Measurements from ENCODE around the gene RASD1.

The RASD1 gene

DNA sequence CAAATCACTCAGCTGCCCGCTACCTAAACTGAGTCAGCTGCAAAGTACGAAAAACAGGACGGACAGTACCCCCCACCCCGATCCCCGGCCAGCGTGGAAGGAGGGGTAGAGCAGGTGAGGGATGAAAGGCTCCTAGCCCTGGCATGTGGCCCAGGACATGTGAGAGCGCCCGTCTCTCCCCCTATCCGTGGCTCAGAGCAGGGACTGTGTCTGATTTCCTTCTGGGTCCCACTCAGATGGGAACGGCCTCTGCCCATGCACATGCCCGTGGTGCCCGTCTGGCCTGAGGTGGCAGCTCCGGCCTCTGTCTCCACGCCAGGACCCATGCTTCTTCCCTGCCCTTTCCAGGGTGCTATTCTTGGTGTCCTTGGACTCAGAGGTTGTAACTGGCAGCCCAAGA lies 30.2 kb upstream of the RASD1 start:
- no peak for DNase-seq

DNA sequence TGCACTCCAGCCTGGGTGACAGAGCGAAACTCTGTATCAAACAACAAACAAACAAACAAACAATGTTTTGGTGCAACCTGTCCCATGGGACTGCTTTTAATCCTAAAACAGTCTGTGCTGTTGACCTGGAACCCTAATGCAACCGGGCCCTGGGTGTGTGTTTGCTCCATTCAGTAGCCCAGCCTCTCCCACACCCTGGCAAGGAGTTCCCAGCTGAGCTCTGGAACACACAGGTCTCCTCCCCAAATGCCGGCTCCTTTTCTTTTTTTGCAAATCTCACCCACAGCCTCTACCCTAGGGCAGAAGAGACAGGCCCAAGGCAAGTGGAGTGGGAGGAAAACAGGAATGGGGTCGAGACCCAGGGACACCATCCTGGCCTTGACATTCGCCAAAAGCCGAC lies 29.8 kb upstream of the RASD1 start:
- no peak for DNase-seq

DNA sequence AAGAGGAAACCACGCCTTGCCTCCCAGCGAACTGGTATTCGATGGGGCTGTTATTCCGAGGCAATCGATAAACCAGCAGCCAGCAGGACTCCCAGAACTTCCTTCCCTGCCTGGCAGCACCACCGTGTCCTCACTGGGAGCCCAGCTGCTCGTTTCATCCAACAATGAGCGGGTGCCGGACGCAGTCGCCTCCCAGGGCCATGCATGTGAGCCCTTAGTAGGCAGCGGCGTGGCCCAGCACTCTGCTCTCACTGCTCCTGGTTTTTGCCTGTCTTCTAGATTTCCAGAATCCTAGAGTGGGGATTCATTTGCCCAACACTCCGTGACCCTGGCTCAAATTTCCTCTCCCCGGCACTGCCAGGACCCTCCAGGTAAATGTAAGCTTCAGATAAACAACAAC lies 29.1 kb upstream of the RASD1 start:
- no peak for DNase-seq

DNA sequence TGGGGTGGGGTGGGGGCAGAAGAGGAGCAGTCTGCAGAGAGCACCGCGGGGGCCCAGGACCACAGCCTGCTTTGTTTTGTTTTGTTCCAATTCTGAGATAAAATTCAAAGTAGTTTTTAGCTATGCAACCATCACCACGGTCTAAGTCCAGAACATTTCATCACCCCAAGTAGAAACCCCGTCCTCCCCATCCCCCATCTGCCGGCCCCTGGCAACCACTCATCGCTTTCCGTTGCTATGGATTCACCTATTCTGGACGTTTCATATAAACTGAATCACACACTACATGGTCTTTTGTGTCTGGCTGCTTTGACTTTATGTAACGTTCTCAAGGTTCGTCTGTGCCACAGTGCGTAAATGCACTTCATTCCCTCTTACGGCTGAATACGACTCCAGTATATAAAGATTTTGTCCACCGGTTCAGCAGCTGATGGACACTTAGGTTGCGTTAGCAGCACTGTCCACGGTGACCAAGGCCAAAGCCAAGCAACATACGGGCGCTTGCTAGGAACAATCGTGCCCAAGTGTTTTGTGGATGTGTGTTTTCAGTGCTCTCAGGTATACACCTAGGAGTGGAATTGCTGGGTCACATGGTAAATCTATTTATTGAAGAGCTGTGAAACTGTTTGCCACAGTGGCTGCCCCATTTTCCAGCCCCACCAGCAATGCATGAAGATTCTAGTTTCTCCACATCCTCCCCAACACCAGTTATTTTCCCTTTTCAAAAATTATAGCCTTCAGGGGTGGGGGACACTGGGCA lies 27.7 kb upstream of the RASD1 start:
- DNase-seq = no peak

DNA sequence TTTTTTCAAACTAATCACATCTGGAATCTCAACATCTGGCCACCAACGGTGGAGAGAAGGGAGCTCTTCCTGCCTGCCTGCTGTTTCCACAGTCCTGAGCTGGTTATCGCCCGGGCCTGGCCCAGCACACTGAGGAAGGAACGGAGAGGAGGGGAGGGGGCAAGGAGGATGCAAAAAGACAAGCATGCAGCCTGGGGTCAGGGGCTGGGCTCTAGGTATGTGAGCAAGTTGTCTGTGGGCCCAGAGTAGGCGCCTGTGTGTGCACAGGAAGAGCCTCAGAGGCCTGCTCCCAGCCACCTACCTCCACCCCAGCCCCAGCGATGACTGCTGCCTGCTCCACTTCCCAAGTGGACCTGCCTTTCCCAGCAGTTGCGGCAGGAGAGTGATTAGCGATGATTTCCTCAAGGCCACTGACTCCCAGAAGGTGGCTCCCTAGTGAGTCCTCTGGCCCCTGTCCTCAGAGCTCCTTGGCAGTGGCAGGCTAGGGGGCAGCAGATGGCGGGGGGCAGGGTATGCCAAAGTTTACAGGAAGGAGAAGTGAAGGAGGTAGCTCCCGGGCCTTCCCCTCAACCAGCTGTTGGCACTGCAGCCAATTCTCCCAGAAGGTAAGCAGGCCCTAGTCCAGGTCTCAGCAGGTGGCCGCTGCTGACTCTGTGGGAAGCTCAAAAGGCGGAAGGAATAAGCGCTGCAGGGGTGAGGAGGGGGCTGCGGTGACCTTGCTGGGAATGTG lies 27.0 kb upstream of the RASD1 start:
- no peak for DNase-seq

DNA sequence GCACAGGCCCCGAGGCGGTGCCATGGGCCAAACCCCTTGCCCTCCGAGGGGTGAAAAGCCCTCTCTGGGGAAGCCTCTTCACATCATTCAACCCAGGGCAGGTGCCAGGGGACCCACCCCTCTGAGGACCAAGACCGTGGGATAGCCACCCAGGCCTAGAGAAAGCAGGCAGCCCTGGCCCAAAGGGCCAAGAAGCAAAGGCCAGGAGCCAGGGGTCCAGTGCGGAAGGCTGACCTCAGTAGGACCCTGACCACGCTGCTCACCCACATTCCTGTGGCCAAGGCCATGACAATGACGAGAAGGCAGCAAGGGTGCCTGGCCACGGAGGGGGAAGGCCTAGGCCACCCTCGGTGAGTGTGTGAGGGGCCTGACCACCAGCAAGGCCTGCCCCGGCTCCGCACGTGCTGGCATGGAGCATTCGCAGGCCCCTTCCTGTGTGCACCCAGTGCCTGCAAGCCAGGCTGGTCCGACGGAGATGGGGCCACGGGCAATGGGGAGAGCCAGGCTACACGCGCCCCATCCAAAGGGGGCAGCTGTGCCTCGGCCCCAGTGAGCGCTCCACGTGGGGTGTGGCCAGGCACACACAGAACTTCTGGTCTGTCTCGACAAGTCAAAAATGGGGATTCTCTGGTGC lies 24.5 kb upstream of the RASD1 start:
- no peak for DNase-seq

DNA sequence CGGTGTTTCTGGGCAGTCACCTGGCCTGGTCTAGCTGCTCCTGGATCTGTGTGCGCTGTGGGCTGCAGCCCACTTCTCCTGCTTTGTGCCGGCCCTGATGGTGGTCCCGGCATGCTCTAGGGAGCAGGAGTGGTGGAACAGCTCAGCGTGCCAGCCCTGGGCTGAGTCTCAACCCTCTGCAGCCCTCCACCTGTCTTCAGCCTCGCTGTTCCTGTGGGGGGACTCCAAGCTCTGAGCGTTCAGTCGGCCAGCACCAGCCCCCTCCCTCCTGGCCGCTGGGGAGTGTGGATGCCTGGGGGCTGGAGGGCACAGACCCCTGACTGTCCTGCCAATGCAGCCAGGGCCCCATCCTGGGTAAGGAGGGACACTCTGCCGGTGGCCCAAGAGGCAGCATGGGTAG lies 23.7 kb upstream of the RASD1 start:
- no peak for DNase-seq

DNA sequence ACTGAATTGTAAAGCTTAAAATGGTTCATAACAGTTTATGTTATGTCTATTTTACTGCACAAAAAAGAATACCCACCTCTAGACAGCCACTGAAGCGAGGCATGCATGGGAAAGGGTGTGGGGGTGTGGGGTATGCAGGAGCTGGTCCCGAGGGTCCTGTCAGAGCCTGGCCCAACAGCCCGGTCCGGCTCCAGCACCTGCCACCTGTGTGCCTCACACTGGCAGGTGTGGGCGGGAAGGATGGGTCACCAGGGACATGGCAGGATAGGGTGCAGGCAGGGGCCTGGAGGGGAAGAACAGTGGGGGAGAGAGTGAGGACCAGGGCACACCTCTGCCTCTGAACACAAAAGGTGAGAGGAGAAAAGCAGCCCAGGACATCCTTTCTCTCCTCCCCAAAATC lies 22.8 kb upstream of the RASD1 start:
- DNase-seq = no peak

DNA sequence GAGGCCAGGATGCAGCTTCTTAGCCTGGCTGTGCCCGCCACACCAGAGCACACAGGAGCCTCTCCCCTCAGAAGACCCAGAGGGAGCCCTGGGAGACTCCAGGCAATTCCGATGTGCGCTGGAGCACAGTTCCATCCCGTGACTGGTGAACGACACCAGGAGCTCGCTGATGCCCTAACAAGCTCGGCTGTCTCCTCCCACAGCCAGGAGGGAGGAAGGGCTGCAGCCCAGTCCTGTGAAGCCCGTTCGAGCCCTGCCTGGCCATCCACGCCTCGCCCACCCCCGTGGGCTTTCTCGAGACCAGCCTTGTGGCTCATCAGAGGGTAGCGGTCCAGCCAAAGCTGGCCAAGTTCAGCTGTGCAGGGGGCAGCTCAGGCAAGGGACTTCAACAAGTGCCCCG lies 21.8 kb upstream of the RASD1 start:
- no peak for DNase-seq

DNA sequence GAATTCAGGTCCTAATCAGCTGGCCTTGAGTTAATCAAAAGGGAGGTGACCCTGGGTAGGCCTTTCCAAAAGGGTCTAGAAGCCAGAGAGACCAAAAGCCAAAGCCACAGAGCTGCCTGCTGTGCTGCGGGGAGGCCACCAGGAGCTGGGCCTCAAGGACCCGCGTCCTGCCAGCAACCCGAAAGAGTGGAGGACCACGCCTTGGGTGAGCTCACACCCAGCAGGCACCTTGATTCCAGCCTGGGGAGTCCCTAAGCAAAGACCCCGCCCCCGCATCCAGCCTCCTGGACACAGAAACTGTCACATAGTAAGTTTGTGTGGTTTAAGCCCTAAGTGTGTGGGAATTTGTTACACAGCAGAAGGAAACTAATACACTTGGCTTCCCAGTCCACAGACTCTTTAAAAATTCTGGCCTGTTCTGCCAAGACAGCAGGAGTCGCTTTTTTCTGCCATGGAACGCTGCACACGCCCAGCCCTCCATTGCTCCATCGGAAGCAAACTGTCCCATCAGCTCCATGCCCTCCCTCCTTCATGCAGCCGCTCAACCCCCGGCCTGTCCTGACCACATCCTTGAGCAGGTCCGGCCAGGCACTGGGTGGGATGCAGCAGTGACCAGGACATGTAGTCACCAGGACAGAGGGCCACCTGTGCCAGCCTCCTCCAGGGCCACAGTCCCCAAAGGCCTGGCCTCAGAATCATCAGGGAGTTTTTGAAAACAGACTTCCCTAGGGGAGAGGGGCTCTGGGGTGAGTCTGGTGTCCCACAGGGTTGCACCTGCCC lies 20.9 kb upstream of the RASD1 start:
- no peak for DNase-seq

DNA sequence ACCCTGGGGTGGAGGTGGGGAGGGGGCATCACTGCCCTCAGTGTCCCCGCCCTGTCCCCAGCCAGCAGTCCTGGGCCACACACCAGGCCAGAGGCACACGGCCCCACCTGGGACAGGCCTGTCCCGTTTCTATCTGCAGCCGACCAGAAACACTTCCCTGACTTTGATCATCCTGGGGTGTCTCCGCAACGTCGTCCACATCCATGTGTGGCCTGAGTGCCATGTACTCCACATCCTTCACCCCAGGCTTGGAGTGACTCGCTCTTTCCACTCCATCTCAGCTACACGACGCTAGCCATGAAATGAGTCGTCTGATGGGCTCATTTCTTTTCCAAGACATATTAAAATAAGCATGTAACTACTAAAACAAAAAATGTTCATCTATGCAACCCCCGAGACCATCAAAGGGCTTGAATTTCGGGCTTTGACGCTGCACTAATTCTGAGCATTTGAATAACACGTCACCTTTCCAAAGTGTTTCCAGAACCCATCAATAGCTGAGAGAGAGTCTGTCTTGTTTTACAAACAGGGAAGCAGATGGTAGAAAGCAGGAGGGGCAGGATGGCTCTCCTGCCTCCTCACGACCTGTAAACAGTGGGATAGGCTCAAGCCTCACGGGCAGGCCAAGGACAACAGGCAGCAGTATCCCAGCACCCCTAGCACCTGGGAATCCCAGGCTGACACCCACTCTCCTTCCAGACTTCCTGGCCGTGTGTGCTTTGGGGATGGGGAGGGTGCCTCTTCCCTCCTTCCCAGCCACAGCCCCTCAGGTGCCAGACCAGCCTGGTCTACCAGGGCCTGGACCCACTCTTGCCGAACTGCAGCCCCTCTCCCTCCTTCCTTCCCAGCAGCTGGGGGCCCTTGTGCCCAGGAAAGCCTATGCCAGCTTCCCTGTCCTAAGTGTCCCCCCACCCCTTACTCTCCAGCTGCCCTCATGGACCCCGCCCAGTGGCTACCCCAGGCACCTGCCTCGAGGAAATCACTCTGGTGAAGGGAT lies 20.0 kb upstream of the RASD1 start:
- peak in 1 of 14 donors; percentile 21 for DNase-seq

DNA sequence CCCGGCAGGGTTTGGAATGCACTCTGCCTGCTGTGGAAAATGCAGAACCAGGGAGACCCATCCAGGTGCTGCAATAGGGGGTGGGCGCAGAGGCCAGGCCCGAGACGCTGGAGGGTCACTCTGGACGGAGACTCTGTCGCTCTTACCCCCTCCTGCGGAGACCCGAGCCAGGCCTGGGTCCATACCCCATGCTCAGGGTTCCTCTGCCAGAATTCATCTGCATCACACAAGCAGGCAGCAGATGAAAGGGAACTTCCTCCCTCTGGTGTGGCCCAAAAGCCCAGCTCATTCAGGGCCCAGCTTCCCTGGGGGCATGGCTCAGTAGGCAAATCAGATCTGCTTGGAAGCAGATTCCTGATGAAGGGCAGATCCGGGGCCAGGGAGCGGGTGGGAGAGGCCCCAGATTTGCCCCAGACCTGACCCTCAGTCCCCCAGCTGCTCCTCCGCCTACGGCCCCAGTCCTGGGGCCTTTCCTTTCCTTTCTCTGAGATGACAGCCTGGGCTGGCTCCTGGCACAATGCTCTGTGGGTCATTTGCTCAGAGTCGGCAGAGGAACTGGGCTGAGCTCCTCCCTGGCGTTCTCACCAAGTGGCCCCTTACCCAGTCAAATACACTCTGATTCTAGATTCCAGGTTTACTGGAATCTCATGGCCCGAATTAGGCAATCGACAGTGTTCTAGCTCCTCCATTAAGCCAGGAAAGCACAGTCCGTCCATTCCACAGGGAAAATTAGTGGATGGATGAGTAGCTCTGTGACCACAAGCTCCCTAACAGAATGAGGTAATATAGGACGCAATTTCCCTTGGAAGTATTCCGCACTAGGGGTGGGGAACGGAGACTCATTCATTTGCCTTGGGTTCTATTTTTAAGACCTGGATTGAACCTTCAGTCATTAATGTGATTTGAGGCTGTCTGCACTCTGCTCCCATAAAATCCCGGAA lies 19.1 kb upstream of the RASD1 start:
- peak in 1 of 14 donors; percentile 65 for DNase-seq

DNA sequence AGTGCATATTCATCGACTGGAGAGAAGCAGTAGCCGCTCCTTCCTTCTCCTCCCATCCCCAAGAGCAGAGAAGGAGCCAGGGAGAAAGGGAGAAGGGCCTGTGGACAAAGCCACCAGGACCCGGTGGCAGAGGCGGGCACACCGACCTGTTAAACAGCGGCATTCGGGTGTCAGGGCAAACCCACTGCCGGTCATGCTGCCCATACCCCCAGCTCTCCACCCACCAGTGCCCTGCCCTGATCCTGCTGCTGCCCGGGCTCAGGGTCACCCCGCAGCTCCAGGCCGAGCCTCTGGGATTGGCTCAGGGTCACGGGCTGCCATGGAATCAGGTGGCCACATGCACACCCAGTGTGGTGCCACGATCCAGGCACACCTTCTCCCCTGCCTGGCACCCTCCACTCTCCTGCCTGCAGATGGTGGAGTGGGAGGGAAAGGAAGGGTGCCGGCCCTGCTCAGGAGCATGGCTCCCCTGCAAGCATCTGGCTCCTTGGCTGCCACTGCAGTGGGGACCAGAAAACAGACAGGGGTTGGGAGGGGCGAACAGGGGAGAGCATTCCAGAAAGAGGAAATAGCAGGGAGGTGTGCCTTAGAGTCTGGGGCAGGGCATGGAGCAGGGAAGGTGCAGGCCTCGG lies 18.3 kb upstream of the RASD1 start:
- no peak for DNase-seq

DNA sequence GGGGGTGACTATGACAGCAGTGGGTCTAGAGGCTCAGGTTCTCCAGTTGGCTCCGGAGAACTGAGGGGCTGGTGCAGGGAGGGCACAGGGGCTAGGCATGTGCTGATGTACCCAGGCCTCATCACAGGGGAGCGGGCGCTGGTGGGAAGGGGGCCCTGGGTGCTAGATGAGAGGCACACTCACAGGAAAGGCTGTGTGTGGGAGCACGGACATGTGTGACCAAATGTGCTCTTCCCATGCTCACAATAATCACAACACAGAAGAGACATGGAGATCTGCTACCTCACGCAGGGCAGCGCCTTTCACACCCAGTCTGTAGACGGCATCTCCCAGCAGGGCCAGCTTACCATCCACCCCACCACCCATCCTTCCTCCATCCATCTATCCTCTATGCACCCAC lies 17.4 kb upstream of the RASD1 start:
- DNase-seq = no peak

DNA sequence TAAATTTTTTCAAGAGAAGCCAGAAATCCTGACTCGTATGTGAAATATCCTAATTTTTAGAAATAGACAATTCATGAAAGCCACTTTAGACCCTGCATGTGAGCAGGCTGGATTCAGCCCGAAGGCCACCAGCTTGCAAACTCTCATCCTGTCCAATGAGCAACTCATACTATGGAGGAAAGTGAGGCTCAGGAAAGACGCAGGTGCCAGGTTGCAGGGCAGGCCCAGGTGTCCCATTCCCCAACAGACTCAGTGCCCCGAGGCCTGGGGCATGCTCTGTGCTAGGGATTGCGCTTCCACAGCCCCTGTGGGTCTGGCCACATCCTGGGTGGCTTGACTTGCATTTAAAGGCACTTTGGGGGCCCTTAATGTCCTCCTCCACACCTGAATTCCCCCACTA lies 16.7 kb upstream of the RASD1 start:
- no peak for DNase-seq

DNA sequence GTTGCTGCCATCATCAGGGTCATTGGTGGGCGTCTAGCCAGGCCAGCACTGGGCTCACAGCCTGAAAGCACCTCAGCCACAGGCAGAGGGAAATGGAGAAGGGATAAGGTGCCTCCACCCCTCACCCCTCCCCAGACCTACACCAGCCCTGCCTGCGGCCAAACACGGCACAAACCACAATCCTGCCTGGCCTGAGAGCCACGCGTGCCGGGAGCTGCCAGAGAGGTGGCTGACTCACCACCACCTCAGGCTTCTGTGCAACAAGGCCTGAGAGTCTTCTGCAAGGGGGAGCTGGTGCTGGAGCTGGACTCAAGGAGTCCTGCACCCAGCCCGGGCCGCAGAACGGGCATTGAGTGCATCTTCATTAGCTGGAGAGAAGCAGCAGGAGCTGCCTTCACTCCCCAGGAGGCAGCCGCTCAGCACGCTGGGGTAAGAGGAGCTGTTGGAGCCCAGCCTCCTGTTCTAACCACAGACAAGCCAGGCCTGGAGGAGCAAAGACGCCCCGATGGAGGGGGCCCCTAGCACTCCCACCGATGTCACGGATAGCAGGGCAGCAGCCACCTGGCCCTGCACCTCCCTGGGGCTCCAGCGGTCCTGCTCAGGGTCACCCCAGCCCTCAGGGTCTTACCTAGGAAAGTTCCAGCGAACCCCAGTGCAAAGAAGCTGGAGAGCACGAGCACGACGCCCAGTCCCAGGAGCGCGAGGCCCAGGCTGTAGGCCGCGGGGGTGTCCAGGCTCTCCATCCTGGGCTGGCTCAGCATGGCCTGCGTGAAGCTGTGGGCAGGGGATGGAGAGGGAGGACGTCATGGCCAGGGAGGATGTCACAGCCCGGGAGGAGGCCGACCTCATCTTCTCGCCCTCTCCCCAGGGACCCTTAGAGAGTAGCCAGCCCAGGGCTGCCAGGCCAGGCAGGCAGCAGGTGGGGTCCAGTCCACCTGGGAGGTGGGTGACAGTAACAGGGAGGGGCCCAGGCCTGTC lies 16.0 kb upstream of the RASD1 start:
- peak in 1 of 14 donors; percentile 63 for DNase-seq

DNA sequence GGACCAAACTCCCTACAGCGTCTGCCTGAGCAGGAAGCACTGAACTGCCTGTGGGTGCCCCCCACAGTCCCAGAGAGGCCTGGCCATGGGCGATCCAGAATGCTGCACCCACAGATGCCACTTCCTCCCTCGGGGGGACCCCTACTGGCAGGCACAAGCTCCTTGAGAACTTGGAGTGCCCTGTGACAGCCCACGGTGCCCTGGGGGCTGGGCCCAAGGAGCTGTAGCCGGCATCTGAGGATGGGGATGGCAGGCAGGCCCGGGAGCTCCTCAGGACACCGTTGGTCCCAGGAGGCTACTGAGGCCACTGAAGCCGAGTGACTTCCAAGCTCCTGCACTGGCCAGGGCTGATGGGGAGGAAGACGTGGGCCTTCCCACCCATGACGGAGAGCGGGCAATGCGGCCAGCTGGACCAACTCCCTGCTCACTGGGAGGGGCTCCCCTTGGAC lies 15.1 kb upstream of the RASD1 start:
- DNase-seq = no peak

DNA sequence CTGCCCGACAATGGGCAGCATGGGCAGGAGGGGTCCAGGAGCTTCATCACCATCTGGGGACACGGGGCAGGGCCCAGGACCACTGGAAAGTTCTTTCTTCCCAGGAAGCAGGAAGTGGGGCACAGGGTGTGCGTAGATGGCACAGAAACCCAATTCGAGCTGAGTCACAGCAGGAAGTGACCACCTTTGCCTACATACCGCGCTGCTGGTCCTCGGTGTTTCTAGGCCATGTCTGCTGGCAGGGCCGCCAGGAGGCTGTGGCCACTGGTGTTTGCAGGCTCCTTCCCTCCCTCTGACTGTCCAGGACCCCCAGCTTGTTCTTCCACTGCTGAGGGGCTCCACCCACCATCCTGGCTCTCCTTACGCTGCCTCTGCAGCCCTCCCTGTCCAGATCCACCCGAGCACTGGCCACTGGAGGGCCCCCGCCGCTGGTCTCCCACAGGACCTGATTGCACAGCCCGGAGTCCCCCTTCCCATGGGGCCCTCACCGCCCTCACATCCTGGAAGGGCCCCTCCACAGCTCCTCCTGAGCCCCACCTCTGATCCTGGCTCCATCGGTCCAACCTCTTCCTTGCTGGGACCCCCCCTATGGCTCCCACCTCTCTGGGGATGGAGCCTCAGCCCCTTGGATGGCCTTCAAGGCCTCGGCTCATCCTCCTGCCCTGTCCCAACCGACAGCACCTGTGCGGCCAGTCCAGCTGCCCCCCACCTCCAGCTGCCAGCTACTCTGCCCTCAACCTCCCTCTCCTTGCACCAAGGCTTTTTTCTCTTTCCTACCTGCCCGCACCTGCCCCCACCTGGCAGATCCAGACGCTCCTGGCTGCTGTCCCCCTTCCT lies 14.5 kb upstream of the RASD1 start:
- no peak for DNase-seq

Data from C1 segment of cervical spinal cord (tissue), 14 donors.